ES-I3 (cell line): ENCODE results near the gene LRP1B.
"Not testable (repeated sequence)": the region's sequence is repeated elsewhere in the genome, so short reads cannot be mapped to it uniquely, and the experiment has no call there.

Source experiments
- H3K36me3 ChIP-seq: 2 replicates; pipeline ENCODE4 v1.6.1; 2013; ENCODE audit warnings: mild to moderate bottlenecking, low read length, control low read depth, moderate library complexity; ENCODE audit not compliant: insufficient read depth
- H3K4me1 ChIP-seq: 2 replicates; pipeline ENCODE4 v1.6.1; 2013; ENCODE audit warnings: mild to moderate bottlenecking, control low read depth, low read length; ENCODE audit not compliant: insufficient read depth
- H3K9ac ChIP-seq: 2 replicates; pipeline ENCODE4 v1.6.1; 2013; ENCODE audit warnings: low read depth, mild to moderate bottlenecking, low read length, moderate library complexity
- H3K9me3 ChIP-seq: 2 replicates; pipeline ENCODE4 v1.6.1; 2013; ENCODE audit warnings: mild to moderate bottlenecking, low read length, moderate library complexity; ENCODE audit not compliant: control insufficient read depth, insufficient read depth

The LRP1B gene

GRCh38 chr2:140657657-140658056 is 1473.2 kb downstream of the LRP1B start:
- no peaks in the 10 kb centered on the region for H3K4me1 ChIP-seq
- H3K36me3 ChIP-seq = no peaks in the 10 kb centered on the region
- no peak overlapping the region for H3K9ac ChIP-seq
- H3K9me3 ChIP-seq = no peaks in the 10 kb centered on the region

- H3K4me1 ChIP-seq = no peaks in the 10 kb centered on the region
- H3K9me3 ChIP-seq = no peaks in the 10 kb centered on the region
- H3K9ac ChIP-seq = no peak overlapping the region
- no peaks in the 10 kb centered on the region for H3K36me3 ChIP-seq
Measured at GRCh38 chr2:140654565-140654964, 1476.3 kb downstream of the LRP1B start.

GRCh38 chr2:140650825-140651224 is 1480.0 kb downstream of the LRP1B start:
- H3K36me3 ChIP-seq = no peaks in the 10 kb centered on the region
- H3K9ac ChIP-seq = no peak overlapping the region
- no peaks in the 10 kb centered on the region for H3K4me1 ChIP-seq
- no peaks in the 10 kb centered on the region for H3K9me3 ChIP-seq

GRCh38 chr2:140650134-140650533 is 1480.7 kb downstream of the LRP1B start:
- not testable (repeated sequence) for H3K4me1 ChIP-seq, H3K9ac ChIP-seq, H3K9me3 ChIP-seq, H3K36me3 ChIP-seq

DNA sequence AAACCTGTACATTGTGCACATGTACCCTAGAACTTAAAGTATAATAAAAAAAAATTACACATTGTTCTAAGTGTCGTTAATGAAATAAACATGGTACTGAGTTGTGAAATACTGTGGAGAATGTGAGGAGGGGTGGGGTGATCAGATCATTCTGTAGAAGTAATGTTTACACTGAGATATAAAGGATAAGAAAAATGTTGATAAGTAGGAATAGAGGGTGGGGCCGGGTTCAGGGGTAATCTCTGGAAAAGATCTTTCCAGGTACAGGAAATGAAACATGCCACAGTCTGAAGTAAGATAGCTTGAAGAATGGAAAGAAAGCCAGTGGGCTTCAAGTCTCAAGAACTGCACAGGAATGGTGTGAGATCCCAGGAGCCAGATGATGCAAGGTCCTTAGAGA is 1482.4 kb downstream of the LRP1B start:
- Histone ChIP-seq H3K9me3 (no peaks in the 10 kb centered on the region), H3K9ac (no peak overlapping the region), H3K4me1 (no peaks in the 10 kb centered on the region), H3K36me3 (no peaks in the 10 kb centered on the region)

- Histone ChIP-seq H3K36me3 (no peaks in the 10 kb centered on the region), H3K4me1 (no peaks in the 10 kb centered on the region), H3K9me3 (no peaks in the 10 kb centered on the region), H3K9ac (no peak overlapping the region)
Measured at GRCh38 chr2:140643761-140644187, 1487.0 kb downstream of the LRP1B start.

DNA sequence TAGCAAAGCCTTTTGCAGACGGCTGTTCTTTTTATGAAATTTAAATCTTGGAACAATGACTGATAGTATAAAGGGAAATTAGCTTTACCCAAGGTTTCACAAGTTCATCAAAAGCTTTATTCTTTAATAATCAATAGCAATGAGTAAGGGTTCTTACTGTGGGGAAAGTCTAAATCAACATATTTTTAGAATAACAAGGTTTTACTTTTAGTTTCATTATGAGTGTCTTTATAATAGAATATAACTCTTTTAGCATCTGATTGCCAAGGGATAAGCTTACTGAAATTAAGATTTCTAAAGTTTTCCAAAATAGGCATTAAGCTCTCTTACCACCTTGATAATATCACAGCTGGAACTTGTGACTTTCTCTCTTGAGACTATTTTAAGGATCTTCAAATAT is 1489.7 kb downstream of the LRP1B start:
- Histone ChIP-seq H3K4me1 (no peaks in the 10 kb centered on the region), H3K9ac (no peak overlapping the region), H3K36me3 (no peaks in the 10 kb centered on the region), H3K9me3 (no peaks in the 10 kb centered on the region)

DNA sequence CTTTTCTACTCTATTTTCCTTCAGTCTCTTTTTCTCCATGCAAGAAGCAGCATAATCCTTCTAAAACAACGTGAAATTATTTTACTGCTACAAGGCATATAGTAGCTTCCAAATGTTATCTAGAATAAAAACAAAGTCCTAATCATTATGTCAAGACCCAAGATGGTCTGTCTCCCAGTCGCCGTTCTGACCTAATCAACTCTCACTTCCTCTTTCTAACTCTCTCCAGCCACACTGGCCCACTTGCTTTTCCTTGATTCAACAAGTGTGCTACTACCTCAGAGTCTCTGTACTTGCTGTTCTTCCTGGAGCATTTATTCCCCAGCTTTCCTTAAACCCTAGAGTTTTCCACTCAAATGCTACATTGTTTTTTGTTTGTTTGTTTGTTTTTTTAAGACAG is 1491.2 kb downstream of the LRP1B start:
- H3K4me1 ChIP-seq = no peaks in the 10 kb centered on the region
- H3K36me3 ChIP-seq = no peaks in the 10 kb centered on the region
- no peak overlapping the region for H3K9ac ChIP-seq
- H3K9me3 ChIP-seq = no peaks in the 10 kb centered on the region

DNA sequence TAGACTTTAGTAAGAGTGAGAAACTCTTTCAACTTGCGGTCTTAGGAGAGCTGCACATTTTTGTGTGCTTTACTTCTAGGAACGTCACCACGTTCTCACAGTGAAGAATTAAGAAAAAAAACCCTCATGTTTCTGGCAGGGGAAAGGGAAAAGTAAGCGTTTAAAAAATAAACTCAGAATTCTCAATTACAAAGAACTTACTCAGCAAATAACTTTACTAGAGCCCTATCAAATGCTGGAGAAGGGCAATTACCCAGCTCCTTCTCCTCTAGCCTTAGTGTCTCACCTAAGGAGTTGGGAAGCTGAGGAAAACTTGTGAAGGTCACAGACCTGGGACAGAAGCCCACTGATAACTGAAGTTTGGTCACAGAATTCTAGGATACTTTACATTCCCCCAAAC is 1500.3 kb downstream of the LRP1B start:
- H3K4me1 ChIP-seq = no peaks in the 10 kb centered on the region
- no peaks in the 10 kb centered on the region for H3K9me3 ChIP-seq
- no peaks in the 10 kb centered on the region for H3K36me3 ChIP-seq
- H3K9ac ChIP-seq = no peak overlapping the region

GRCh38 chr2:140627885-140628284 is 1502.9 kb downstream of the LRP1B start:
- Histone ChIP-seq H3K9ac (no peak overlapping the region), H3K4me1 (no peaks in the 10 kb centered on the region), H3K9me3 (no peaks in the 10 kb centered on the region), H3K36me3 (no peaks in the 10 kb centered on the region)

DNA sequence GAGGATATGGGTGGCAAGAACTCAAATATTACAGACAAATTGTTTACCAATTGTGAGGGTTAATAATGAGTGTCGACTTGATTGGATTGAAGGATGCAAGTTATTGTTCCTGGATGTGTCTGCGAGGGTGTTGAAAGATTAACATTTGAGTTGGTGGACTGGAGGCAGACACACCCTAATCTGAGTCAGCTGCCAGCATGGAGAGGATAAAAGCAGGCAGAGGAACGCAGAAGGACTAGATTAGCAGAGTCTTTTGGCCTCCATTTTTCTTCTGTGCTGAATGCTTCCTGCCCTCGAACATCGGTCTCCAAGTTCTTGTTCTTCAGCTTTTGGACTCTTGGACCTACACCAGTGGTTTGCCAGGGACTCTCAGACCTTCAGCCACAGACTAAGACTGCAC is 1503.7 kb downstream of the LRP1B start:
- H3K9ac ChIP-seq = no peak overlapping the region
- H3K9me3 ChIP-seq = no peaks in the 10 kb centered on the region
- H3K4me1 ChIP-seq = no peaks in the 10 kb centered on the region
- H3K36me3 ChIP-seq = no peaks in the 10 kb centered on the region

DNA sequence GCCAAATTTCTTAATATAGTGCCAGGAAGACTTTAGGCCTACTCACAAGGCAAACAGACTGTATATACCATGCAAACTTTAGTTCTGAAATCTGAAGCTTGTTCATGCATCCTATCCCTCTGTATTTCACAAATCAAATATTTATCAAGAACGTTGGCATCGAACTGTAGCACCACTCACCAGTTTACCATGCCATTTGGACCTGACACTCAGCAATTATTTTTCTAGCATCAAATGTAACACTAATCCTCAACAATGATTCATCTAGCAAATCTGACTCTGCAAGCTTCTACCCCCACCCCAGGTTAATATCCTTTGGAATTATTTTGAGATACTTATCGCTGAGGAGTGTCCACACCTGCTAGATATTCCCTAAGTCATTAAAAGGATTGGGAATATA is 1506.6 kb downstream of the LRP1B start:
- H3K9me3 ChIP-seq = no peaks in the 10 kb centered on the region
- H3K9ac ChIP-seq = no peak overlapping the region
- no peaks in the 10 kb centered on the region for H3K36me3 ChIP-seq

DNA sequence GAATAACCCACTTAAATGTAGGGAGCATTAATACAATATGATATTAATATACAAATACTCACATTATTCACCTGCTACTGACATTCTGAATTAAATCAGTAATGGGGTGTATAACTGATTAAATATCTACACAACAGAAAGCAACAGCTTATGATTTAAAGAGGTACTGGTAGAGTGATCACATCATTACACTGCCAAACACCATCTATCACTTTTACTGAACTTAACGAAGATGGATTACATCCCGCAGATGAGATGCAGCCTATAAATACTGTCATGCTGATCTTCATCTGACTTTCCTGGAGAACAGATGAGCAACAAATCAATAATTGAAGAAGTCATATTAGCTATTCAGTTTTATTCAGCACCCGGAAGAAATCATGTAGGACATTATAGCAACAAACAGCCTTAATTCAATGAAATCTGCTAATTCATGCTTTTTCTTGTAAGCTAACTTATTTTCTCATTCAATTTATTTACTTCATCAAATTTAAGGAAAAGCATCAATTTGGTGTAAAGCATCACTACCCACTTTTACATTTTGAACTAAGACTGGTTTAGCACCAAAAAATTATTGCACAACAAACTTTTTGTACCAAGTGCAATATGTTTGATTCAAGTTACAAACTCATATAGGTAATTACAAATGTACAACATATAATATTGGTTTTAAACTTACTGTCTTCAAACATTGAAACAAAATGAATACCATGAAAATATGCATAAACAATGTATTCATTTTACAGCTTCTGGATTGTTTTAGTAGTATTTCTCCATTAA is 1509.0 kb downstream of the LRP1B start:
- no peaks in the 10 kb centered on the region for H3K36me3 ChIP-seq
- H3K4me1 ChIP-seq = no peaks in the 10 kb centered on the region
- no peaks in the 10 kb centered on the region for H3K9me3 ChIP-seq
- H3K9ac ChIP-seq = no peak overlapping the region

More for the DNA sequence above, 1506.6 kb downstream of the LRP1B start:
- H3K4me1 ChIP-seq = no peaks in the 10 kb centered on the region

DNA sequence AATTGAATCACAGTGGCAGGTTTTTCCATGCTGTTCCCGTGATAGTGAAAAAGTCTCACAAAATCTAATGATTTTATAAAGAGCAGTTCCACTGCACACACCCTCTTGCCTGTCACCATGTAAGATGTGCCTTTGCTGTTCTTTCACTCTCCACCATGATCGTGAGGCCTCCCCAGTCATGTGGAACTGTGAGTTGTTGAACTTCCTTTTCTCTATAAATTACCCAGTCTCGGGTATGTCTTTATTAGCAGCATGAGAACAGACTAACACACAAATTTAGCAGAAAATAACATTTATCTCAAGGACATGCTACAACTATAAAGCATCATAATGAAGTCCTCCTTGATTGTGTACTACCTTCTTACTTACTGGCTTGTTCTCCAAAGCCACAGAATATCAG is 1526.0 kb downstream of the LRP1B start:
- Histone ChIP-seq H3K36me3 (no peaks in the 10 kb centered on the region), H3K9me3 (no peaks in the 10 kb centered on the region), H3K4me1 (no peaks in the 10 kb centered on the region), H3K9ac (no peak overlapping the region)

DNA sequence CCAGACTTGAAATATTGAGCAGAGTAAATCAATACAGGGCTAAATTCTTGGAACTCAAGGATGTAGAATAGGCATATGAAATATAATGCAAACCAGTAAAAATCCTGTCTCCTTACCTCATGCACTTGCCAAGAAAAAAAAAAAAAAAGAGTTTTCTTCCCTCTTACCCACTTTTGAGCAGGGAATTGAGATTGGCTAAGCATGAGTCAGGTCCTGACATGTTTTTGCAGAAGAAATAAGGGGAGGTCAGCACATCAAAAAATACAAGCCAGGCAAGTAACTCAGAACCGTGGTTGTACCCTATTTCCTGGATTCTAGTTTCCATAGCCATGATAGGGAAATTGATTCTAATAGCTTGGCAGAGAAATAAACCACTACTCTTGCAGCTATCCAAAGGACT is 1526.7 kb downstream of the LRP1B start:
- no peaks in the 10 kb centered on the region for H3K36me3 ChIP-seq
- no peaks in the 10 kb centered on the region for H3K9me3 ChIP-seq
- H3K4me1 ChIP-seq = no peaks in the 10 kb centered on the region
- no peak overlapping the region for H3K9ac ChIP-seq
